SK-N-SH (cell line): ENCODE data around the gene TM2D1. TPM values are rescaled to one million over a fixed set of nuclear protein-coding genes. Genes with fewer than 3 reads are reported as not detected.
A peak's percentile ranks its signal among the peaks of the same experiment; 100 is the strongest.

Experiments
- CTCF ChIA-PET: fragments of 300-600, 350-600 bp; formaldehyde crosslinking; extraction: SDS; loops from one replicate; lab custom pipeline; 2021; lab: Yijun Ruan, JAX
- POLR2A ChIA-PET: fragments of 350-600 bp; sonication (Branson Sonifier 250); formaldehyde crosslinking; extraction: SDS; loops from one replicate; lab custom pipeline; 2020; ENCODE audit warnings: antibody characterized with exemption, inconsistent platforms; lab: Yijun Ruan, JAX
- DNase-seq: peaks from one replicate; pipeline ENCODE4 v3.0.0; 2012
- H2AFZ ChIP-seq: fragments of 200-600 bp; sonication (generic); 2 replicates; pipeline ENCODE4 v1.8.1; 2016; ENCODE audit warnings: antibody characterized with exemption, mild to moderate bottlenecking, low read depth
- H3F3A ChIP-seq: fragments of 200-600 bp; sonication (generic); replicated peaks from 2 replicates; pipeline ENCODE3; 2016; ENCODE audit warnings: antibody characterized with exemption, mild to moderate bottlenecking; ENCODE audit not compliant: insufficient read depth
- H3K27ac ChIP-seq, 2 experiments: fragments of 200-500 bp in 1 of 2; fragments of 200-600 bp in 1 of 2; sonication (Bioruptor generic) in 1 of 2; sonication (generic), shearing (Covaris generic) in 1 of 2; 2 replicates each; pipeline versions ENCODE4 v1.5.1 to v1.6.1; 2014 to 2016; ENCODE audit warnings: low read depth in 2 of 2, inconsistent platforms in 1 of 2, low read length in 1 of 2, mild to moderate bottlenecking in 1 of 2, mixed read lengths in 1 of 2
- H3K27me3 ChIP-seq: fragments of 200-600 bp; sonication (generic), shearing (Covaris generic); 2 replicates; pipeline ENCODE4 v1.6.1; 2016; ENCODE audit warnings: mixed run types; ENCODE audit not compliant: insufficient read depth
- H3K36me3 ChIP-seq, 2 experiments: fragments of 200-500 bp in 1 of 2; fragments of 200-600 bp in 1 of 2; sonication (Bioruptor generic) in 1 of 2; sonication (generic) in 1 of 2; replicated peaks in 1 of 2; 2 replicates each; pipeline versions ENCODE3 to v1.5.1; 2014 to 2016; ENCODE audit warnings: low read length in 1 of 2, mild to moderate bottlenecking in 1 of 2; ENCODE audit not compliant: insufficient read depth in 2 of 2, control insufficient read depth in 1 of 2
- H3K4me1 ChIP-seq, 2 experiments: fragments of 200-500 bp in 1 of 2; fragments of 200-600 bp in 1 of 2; sonication (Bioruptor generic) in 1 of 2; sonication (generic), shearing (Covaris generic) in 1 of 2; 2 replicates each; pipeline versions ENCODE4 v1.5.1 to v1.6.1; 2014 to 2016; ENCODE audit warnings: low read depth in 1 of 2, low read length in 1 of 2, mixed run types in 1 of 2; ENCODE audit not compliant: insufficient read depth in 2 of 2, control insufficient read depth in 1 of 2
- H3K4me2 ChIP-seq: fragments of 200-600 bp; sonication (generic), shearing (Covaris generic); 2 replicates; pipeline ENCODE4 v1.6.1; 2017; ENCODE audit warnings: mixed run types
- H3K4me3 ChIP-seq, 2 experiments: fragments of 200-500 bp in 1 of 2; fragments of 200-600 bp in 1 of 2; sonication (Bioruptor generic) in 1 of 2; sonication (generic), shearing (Covaris generic) in 1 of 2; 2 replicates each; pipeline versions ENCODE4 v1.5.1 to v1.8.1; 2014 to 2016; ENCODE audit warnings: low read depth in 2 of 2, inconsistent platforms in 1 of 2, low read length in 1 of 2, mild to moderate bottlenecking in 1 of 2, mixed read lengths in 1 of 2, moderate library complexity in 1 of 2
- H3K79me2 ChIP-seq: fragments of 200-600 bp; sonication (generic); 2 replicates; pipeline ENCODE4 v1.8.1; 2017; ENCODE audit warnings: mild to moderate bottlenecking; ENCODE audit not compliant: insufficient read depth
- H3K9ac ChIP-seq: fragments of 200-600 bp; sonication (generic); 2 replicates; pipeline ENCODE4 v1.6.1; 2017; ENCODE audit warnings: mixed run types
- H3K9me2 ChIP-seq: fragments of 200-600 bp; sonication (generic); 2 replicates; pipeline ENCODE4 v1.6.1; 2017; ENCODE audit warnings: mixed run types
- H3K9me3 ChIP-seq: fragments of 200-600 bp; sonication (generic); 2 replicates; pipeline ENCODE4 v1.6.1; 2017; ENCODE audit warnings: mixed run types, mild to moderate bottlenecking, moderate library complexity
- H4K20me1 ChIP-seq: fragments of 200-600 bp; sonication (generic); 2 replicates; pipeline ENCODE4 v1.6.1; 2017; ENCODE audit warnings: mild to moderate bottlenecking, mixed run types; ENCODE audit not compliant: insufficient read depth
- CTCF ChIP-seq: fragments of 200-600 bp; sonication (generic); IDR thresholded peaks from 2 replicates; pipeline ENCODE4 v1.6.1; 2017; ENCODE audit warnings: antibody characterized with exemption, mild to moderate bottlenecking, moderate library complexity
- EP300 ChIP-seq, 2 experiments: IDR thresholded peaks; 2 replicates each; pipeline versions ENCODE4 v1.4.0 to v1.6.1; 2012; ENCODE audit warnings: borderline replicate concordance in 1 of 2, low read depth in 1 of 2, low read length in 1 of 2
- EZH2phosphoT487 ChIP-seq: fragments of 200-600 bp; sonication (generic); IDR thresholded peaks from 2 replicates; pipeline ENCODE4 v1.6.1; 2017; ENCODE audit warnings: low read depth, mixed run types, mild to moderate bottlenecking, antibody characterized with exemption, moderate library complexity, borderline replicate concordance
- FOSL2 ChIP-seq: IDR thresholded peaks from 2 replicates; pipeline ENCODE4 v1.4.0; 2012; ENCODE audit warnings: low read depth, mild to moderate bottlenecking, moderate library complexity, borderline replicate concordance
- MAX ChIP-seq: IDR thresholded peaks from 2 replicates; pipeline ENCODE4 v1.4.0; 2012; ENCODE audit warnings: low read depth
- MEF2A ChIP-seq: IDR thresholded peaks from 2 replicates; pipeline ENCODE4 v1.4.0; 2012; ENCODE audit warnings: low read depth, borderline replicate concordance
- RAD21 ChIP-seq: IDR thresholded peaks from 2 replicates; pipeline ENCODE4 v1.6.1; 2012; ENCODE audit warnings: mild to moderate bottlenecking, low read length
- WGBS: methylation state at CpG from one replicate; pipeline ENCODE4 v1.1.6; 2017; ENCODE audit warnings: low lambda C conversion rate; 5-methylcytosine and 5-hydroxymethylcytosine counted together
- polyA plus RNA-seq, 3 experiments: library from polyadenylated mRNA; depleted of rRNA; stranded (reverse); fragments of >200 nt; gene quantifications; 2 replicates each; pipeline ENCODE4 v1.2.3, GENCODE V29; 2012

TM2D1 gene
- polyA plus RNA-seq, 1 of the 3 experiments (the other 2 are of a cell fraction) = 58.6 TPM

- POLR2A ChIA-PET = no interaction called here
These were observed 65.9 kb downstream of the TM2D1 start for GRCh38 chr1:61659061-61659460.

GRCh38 chr1:61655453-61655852 lies 69.5 kb downstream of the TM2D1 start:
- CTCF ChIA-PET = interaction anchor here (1.5 kb wide), 1 partner anchor 10 kb away, joined by 3 read pairs; no protein-coding TSS in a partner anchor
- Histone ChIP-seq H3F3A (no peaks in the 10 kb centered on the region), H3K9me2 (no peaks in the 10 kb centered on the region), H3K27me3 (no peaks in the 10 kb centered on the region), H3K27ac (no peak overlapping the region), H3K4me2 (no peak overlapping the region), H3K4me3 (no peak overlapping the region), H3K4me1 (no peaks in the 10 kb centered on the region), H3K79me2 (no peaks in the 10 kb centered on the region), H3K9ac (no peak overlapping the region), H4K20me1 (no peaks in the 10 kb centered on the region)
- WGBS = 85% methylated on average over 3 of the region's 3 CpGs
- POLR2A ChIA-PET = no interaction called here
- DNase-seq = no peak
- TF ChIP-seq CTCF = no peak
- no peak for TF ChIP-seq EP300 (IDR thresholded peaks at IDR 0.05; ENCODE audit: borderline replicate concordance in 1 of 2, low read depth in 1 of 2, low read length in 1 of 2)
- no peak for TF ChIP-seq RAD21
- TF ChIP-seq MAX = no peak
- no peak for TF ChIP-seq MEF2A
- no peak for TF ChIP-seq FOSL2
- TF ChIP-seq, all 33 proteins: peak for 0
- Histone ChIP-seq H2AFZ (no peak overlapping the region), H3K9me3 (no peaks in the 10 kb centered on the region), H3K36me3 (no peaks in the 10 kb centered on the region)

More at GRCh38 chr1:61659061-61659460, 65.9 kb downstream of the TM2D1 start:
- CTCF ChIA-PET = no interaction called here
- no peak overlapping the region for H3K4me3 ChIP-seq
- H3K79me2 ChIP-seq = no peaks in the 10 kb centered on the region
- no peak overlapping the region for H3K9ac ChIP-seq
- H3K36me3 ChIP-seq = no peaks in the 10 kb centered on the region
- H3F3A ChIP-seq = no peaks in the 10 kb centered on the region
- H2AFZ ChIP-seq = no peak overlapping the region
- no peaks in the 10 kb centered on the region for H4K20me1 ChIP-seq
- no peaks in the 10 kb centered on the region for H3K27me3 ChIP-seq
- no peaks in the 10 kb centered on the region for H3K4me1 ChIP-seq
- no peak for DNase-seq
- H3K9me2 ChIP-seq = no peaks in the 10 kb centered on the region
- no peak overlapping the region for H3K27ac ChIP-seq
- 73% methylated on average over 2 of the region's 2 CpGs for WGBS
- TF ChIP-seq CTCF (0 out of 2 replicates have a peak, but pooled peaks have one; percentile 16), EZH2phosphoT487 (no peak)
- H3K4me2 ChIP-seq = no peak overlapping the region
- no peaks in the 10 kb centered on the region for H3K9me3 ChIP-seq
